OCI-LY1 (cell line): Measurements from ENCODE around the gene PLCXD3.

Experiments used
- H2AFZ ChIP-seq: fragments of 200-600 bp; sonication (generic), shearing (Covaris generic); 2 replicates; pipeline ENCODE4 v1.6.0; 2014; ENCODE audit warnings: antibody characterized with exemption, mild to moderate bottlenecking, low read length
- H3F3A ChIP-seq: fragments of 200-600 bp; sonication (generic), shearing (Covaris generic); 2 replicates; pipeline ENCODE4 v1.6.0; 2014; ENCODE audit warnings: mild to moderate bottlenecking, antibody characterized with exemption, low read length, moderate library complexity; ENCODE audit not compliant: insufficient read depth
- H3K27ac ChIP-seq: fragments of 200-600 bp; sonication (generic); 2 replicates; pipeline ENCODE4 v1.5.1; 2014; ENCODE audit warnings: low read length, mixed run types, mild to moderate bottlenecking, low read depth; ENCODE audit not compliant: poor library complexity, severe bottlenecking
- H3K27me3 ChIP-seq: fragments of 200-600 bp; sonication (generic); 2 replicates; pipeline ENCODE4 v1.6.0; 2014; ENCODE audit warnings: antibody characterized with exemption, mild to moderate bottlenecking, low read length, moderate library complexity; ENCODE audit not compliant: insufficient read depth
- H3K36me3 ChIP-seq: fragments of 200-600 bp; sonication (generic); 2 replicates; pipeline ENCODE4 v1.6.1; 2014; ENCODE audit warnings: mild to moderate bottlenecking, antibody characterized with exemption, low read length, moderate library complexity, mixed read lengths; ENCODE audit not compliant: insufficient read depth
- H3K4me1 ChIP-seq: fragments of 200-600 bp; sonication (generic); 2 replicates; pipeline ENCODE4 v1.5.1; 2014; ENCODE audit warnings: mild to moderate bottlenecking, low read length, moderate library complexity; ENCODE audit not compliant: insufficient read depth, severe bottlenecking
- H3K4me2 ChIP-seq: fragments of 200-600 bp; sonication (generic), shearing (Covaris generic); 2 replicates; pipeline ENCODE4 v1.6.1; 2014; ENCODE audit warnings: low read length
- H3K4me3 ChIP-seq: fragments of 200-600 bp; sonication (generic); 2 replicates; pipeline ENCODE4 v1.5.1; 2014; ENCODE audit warnings: low read length, low read depth, mild to moderate bottlenecking, mixed read lengths; ENCODE audit not compliant: poor library complexity, severe bottlenecking
- H3K79me2 ChIP-seq: fragments of 200-600 bp; shearing (Covaris generic); 2 replicates; pipeline ENCODE4 v1.6.1; 2016; ENCODE audit warnings: mixed run types, low read length, mixed read lengths; ENCODE audit not compliant: insufficient read depth
- H3K9ac ChIP-seq: fragments of 200-600 bp; sonication (generic), shearing (Covaris generic); 2 replicates; pipeline ENCODE4 v1.6.1; 2014; ENCODE audit warnings: mild to moderate bottlenecking, low read length, mixed read lengths
- H3K9me2 ChIP-seq: fragments of 200-600 bp; sonication (generic), shearing (Covaris generic); 2 replicates; pipeline ENCODE4 v1.6.1; 2014; ENCODE audit warnings: low read depth, mild to moderate bottlenecking, low read length, mixed read lengths
- H3K9me3 ChIP-seq: fragments of 200-600 bp; shearing (Covaris generic); 2 replicates; pipeline ENCODE4 v1.6.1; 2014; ENCODE audit warnings: low read length, mixed read lengths
- H4K20me1 ChIP-seq: fragments of 200-600 bp; sonication (generic), shearing (Covaris generic); 2 replicates; pipeline ENCODE4 v1.6.0; 2016; ENCODE audit warnings: mild to moderate bottlenecking, low read length; ENCODE audit not compliant: insufficient read depth
- CTCF ChIP-seq: fragments of 200-600 bp; sonication (generic), shearing (Covaris generic); IDR thresholded peaks from 2 replicates; pipeline ENCODE4 v1.5.1; 2017; ENCODE audit warnings: mild to moderate bottlenecking, antibody characterized with exemption, low read length, moderate library complexity, mixed read lengths
- EZH2 ChIP-seq: fragments of 200-600 bp; sonication (generic), shearing (Covaris generic); IDR thresholded peaks from 2 replicates; pipeline ENCODE4 v1.8.0; 2017; ENCODE audit warnings: borderline replicate concordance, mixed run types, mild to moderate bottlenecking, antibody characterized with exemption, low read length, moderate library complexity, mixed read lengths

The PLCXD3 gene

GRCh38 chr5:41336471-41336870, 173.9 kb downstream of the PLCXD3 start:
- Histone ChIP-seq H3K4me1 (no peaks in the 10 kb centered on the region), H3K4me2 (no peak overlapping the region), H4K20me1 (no peaks in the 10 kb centered on the region), H3K9me2 (no peaks in the 10 kb centered on the region), H3K36me3 (no peaks in the 10 kb centered on the region), H3K9me3 (no peaks in the 10 kb centered on the region), H2AFZ (no peak overlapping the region), H3K79me2 (no peaks in the 10 kb centered on the region), H3K4me3 (no peak overlapping the region), H3K9ac (no peak overlapping the region), H3K27ac (no peak overlapping the region), H3F3A (no peaks in the 10 kb centered on the region), H3K27me3 (no peaks in the 10 kb centered on the region)
- TF ChIP-seq EZH2 (no peak), CTCF (no peak)

- H3K9me2 ChIP-seq, result no peaks in the 10 kb centered on the region
- no peak overlapping the region for H3K4me3 ChIP-seq
- no peak overlapping the region for H2AFZ ChIP-seq
- no peak overlapping the region for H3K27ac ChIP-seq
- no peak overlapping the region for H3K4me2 ChIP-seq
- no peaks in the 10 kb centered on the region for H3K4me1 ChIP-seq
- H3K9me3 ChIP-seq, result no peaks in the 10 kb centered on the region
- no peaks in the 10 kb centered on the region for H3F3A ChIP-seq
- TF ChIP-seq EZH2 (no peak), CTCF (no peak)
- H4K20me1 ChIP-seq, result no peaks in the 10 kb centered on the region
- no peaks in the 10 kb centered on the region for H3K79me2 ChIP-seq
- no peak overlapping the region for H3K9ac ChIP-seq
- H3K36me3 ChIP-seq, result no peaks in the 10 kb centered on the region
- H3K27me3 ChIP-seq, result no peaks in the 10 kb centered on the region
These were observed 174.7 kb downstream of the PLCXD3 start for GRCh38 chr5:41335596-41336181.

GRCh38 chr5:41334758-41335157, 175.6 kb downstream of the PLCXD3 start:
- TF ChIP-seq CTCF (no peak), EZH2 (no peak)
- Histone ChIP-seq H3K9me3 (no peaks in the 10 kb centered on the region), H3K4me3 (no peak overlapping the region), H3K9me2 (no peaks in the 10 kb centered on the region), H3K27me3 (no peaks in the 10 kb centered on the region), H3K36me3 (no peaks in the 10 kb centered on the region), H3F3A (no peaks in the 10 kb centered on the region), H3K4me1 (no peaks in the 10 kb centered on the region), H3K9ac (no peak overlapping the region), H2AFZ (no peak overlapping the region), H3K79me2 (no peaks in the 10 kb centered on the region), H3K27ac (no peak overlapping the region), H4K20me1 (no peaks in the 10 kb centered on the region), H3K4me2 (no peak overlapping the region)
